Fibroblast of skin of left biceps (primary cell): Measurements from ENCODE around the gene SERTAD2.
A peak's percentile ranks its signal among the peaks of the same experiment; 100 is the strongest.

Source experiments
- DNase-seq, 2 experiments: peaks; one replicate each; pipeline ENCODE4 v3.0.0-alpha.2; 2013; ENCODE audit warnings: low read depth in 2 of 2

The SERTAD2 gene

GRCh38 chr2:64672708-64673107 lies 19.0 kb upstream of the SERTAD2 start:
- DNase-seq, result no peak

- no peak for DNase-seq
These were observed 16.3 kb upstream of the SERTAD2 start for GRCh38 chr2:64670047-64670446.

GRCh38 chr2:64669288-64669687 lies 15.6 kb upstream of the SERTAD2 start:
- DNase-seq, result no peak

- no peak for DNase-seq
These were observed 14.8 kb upstream of the SERTAD2 start for GRCh38 chr2:64668542-64668941.

GRCh38 chr2:64667535-64667934 lies 13.8 kb upstream of the SERTAD2 start:
- no peak for DNase-seq

- DNase-seq, result no peak
These were observed 13.2 kb upstream of the SERTAD2 start for GRCh38 chr2:64666810-64667438.

- DNase-seq, result no peak
These were observed 12.0 kb upstream of the SERTAD2 start for GRCh38 chr2:64665709-64666108.

- DNase-seq, result no peak
These were observed 9.7 kb upstream of the SERTAD2 start for GRCh38 chr2:64663402-64663801.

GRCh38 chr2:64661741-64662169 lies 8.0 kb upstream of the SERTAD2 start:
- DNase-seq, result no peak

- no peak for DNase-seq
These were observed 5.5 kb upstream of the SERTAD2 start for GRCh38 chr2:64659252-64659651.

GRCh38 chr2:64658269-64658668 lies 4.6 kb upstream of the SERTAD2 start:
- no peak for DNase-seq

GRCh38 chr2:64657411-64657810 lies 3.7 kb upstream of the SERTAD2 start:
- no peak for DNase-seq

- DNase-seq, result no peak
These were observed 2.7 kb upstream of the SERTAD2 start for GRCh38 chr2:64656379-64656778.

- DNase-seq, result no peak
These were observed 2.2 kb upstream of the SERTAD2 start for GRCh38 chr2:64655873-64656272.

GRCh38 chr2:64655018-64655664 lies 1.4 kb upstream of the SERTAD2 start:
- DNase-seq, result no peak

GRCh38 chr2:64654063-64654811 lies 524 bp upstream of the SERTAD2 start:
- peak; percentile 76 to 80 for DNase-seq

- no peak for DNase-seq
These were observed 1.2 kb downstream of the SERTAD2 start for GRCh38 chr2:64652231-64653108.

GRCh38 chr2:64651590-64651989 lies 2.1 kb downstream of the SERTAD2 start:
- no peak for DNase-seq

- no peak for DNase-seq
These were observed 2.9 kb downstream of the SERTAD2 start for GRCh38 chr2:64650722-64651338.

GRCh38 chr2:64650296-64650695 lies 3.4 kb downstream of the SERTAD2 start:
- DNase-seq, result no peak

GRCh38 chr2:64649626-64650025 lies 4.1 kb downstream of the SERTAD2 start:
- no peak for DNase-seq
